Spleen (tissue), 13 donors: Measurements from ENCODE around the gene JARID2. TPM values are rescaled to one million over a fixed set of nuclear protein-coding genes. Genes with fewer than 3 reads are reported as not detected.

Experiments
- DNase-seq: peaks from one replicate; pipeline ENCODE4 v3.0.0-alpha.2; 2020
- H3K27ac ChIP-seq, 8 donors: fragments of 200-600 bp; sonication (generic) in 7 of 8; 1 replicate in 4 of 8; 2 replicates in 4 of 8; pipeline versions ENCODE4 v1.5.0 to v1.8.0; 2016 to 2021; ENCODE audit warnings: inconsistent platforms in 4 of 8, mild to moderate bottlenecking in 4 of 8, moderate library complexity in 1 of 8
- H3K27me3 ChIP-seq, 7 donors: fragments of 200-600 bp; sonication (generic) in 6 of 7; replicated peaks in 1 of 7; 1 replicate in 4 of 7; 2 replicates in 3 of 7; pipeline versions ENCODE4 v1.5.0 to v1.8.0; 2016 to 2021; ENCODE audit warnings: inconsistent platforms in 3 of 7, mild to moderate bottlenecking in 1 of 7
- H3K36me3 ChIP-seq, 6 donors: fragments of 200-600 bp; sonication (generic) in 5 of 6; 1 replicate in 4 of 6; 2 replicates in 2 of 6; pipeline versions ENCODE4 v1.5.0 to v1.8.0; 2016 to 2021; ENCODE audit warnings: inconsistent platforms in 2 of 6
- H3K4me1 ChIP-seq, 6 donors: fragments of 200-600 bp; sonication (generic) in 5 of 6; 1 replicate in 3 of 6; 2 replicates in 3 of 6; pipeline versions ENCODE4 v1.5.0 to v1.8.0; 2016 to 2021; ENCODE audit warnings: inconsistent platforms in 3 of 6
- H3K4me3 ChIP-seq, 8 donors: fragments of 200-600 bp; sonication (generic) in 7 of 8; 1 replicate in 4 of 8; 2 replicates in 4 of 8; pipeline versions ENCODE4 v1.5.0 to v1.8.0; 2016 to 2021; ENCODE audit warnings: inconsistent platforms in 4 of 8, mild to moderate bottlenecking in 4 of 8, moderate library complexity in 2 of 8
- H3K9me3 ChIP-seq, 8 donors: fragments of 200-600 bp; sonication (generic) in 7 of 8; 1 replicate in 4 of 8; 2 replicates in 4 of 8; pipeline versions ENCODE4 v1.5.0 to v1.8.0; 2016 to 2021; ENCODE audit warnings: inconsistent platforms in 4 of 8
- CTCF ChIP-seq, 11 experiments: fragments of 200-600 bp in 7 of 11; fragments of 450-650 bp in 4 of 11; sonication (generic) in 4 of 11; IDR thresholded peaks in 8 of 11; conservative IDR thresholded peaks in 3 of 11; 1 replicate in 7 of 11; 2 replicates in 4 of 11; pipeline versions ENCODE4 v1.4.0 to v1.8.0; 2016 to 2021; ENCODE audit warnings: antibody characterized with exemption in 11 of 11, inconsistent platforms in 4 of 11, mild to moderate bottlenecking in 1 of 11
- POLR2A ChIP-seq, 3 donors: fragments of 450-650 bp; IDR thresholded peaks; one replicate each; pipeline ENCODE4 v1.5.1; 2017; ENCODE audit warnings: antibody characterized with exemption in 3 of 3, mild to moderate bottlenecking in 1 of 3
- POLR2AphosphoS5 ChIP-seq, 3 donors: sonication (generic); formaldehyde crosslinking; IDR thresholded peaks; one replicate each; pipeline ENCODE4 v1.5.1; 2017; ENCODE audit warnings: antibody characterized with exemption in 3 of 3
- WGBS, 5 donors: extraction: QIAGEN DNeasy Blood & Tissue Kit in 3 of 5; methylation state at CpG; one replicate each; pipeline versions ENCODE4 v1.1.5 to v1.1.7; 2013 to 2018; 5-methylcytosine and 5-hydroxymethylcytosine counted together
- intact Hi-C: fragments of 100-400 bp; cut with DNase I; formaldehyde crosslinking; loops from one replicate; pipeline ENCODE4 v1.15.0; 2023; ENCODE audit warnings: low total_unique reads
- long read RNA-seq, 2 donors: transcript quantifications; one replicate each; lab custom pipeline, GENCODE V29; 2026
- polyA plus RNA-seq, 3 donors: library from polyadenylated mRNA; stranded (reverse); fragments of 200-250 nt; gene quantifications; one replicate each; pipeline ENCODE4 v1.2.1, GENCODE V29; 2013
- total RNA-seq, 7 donors: library from RNA; depleted of rRNA in 3 of 7; stranded (reverse); fragments of >200 nt in 3 of 7; fragmentation: NEBNext Ultra II Directional in 4 of 7; extraction: Animal tissue kit (Norgen Biotek cat#: 25700) in 4 of 7; gene quantifications; one replicate each; pipeline versions ENCODE4 v1.1.0 to v1.2.1, GENCODE V29; 2016 to 2021
- donor health status: healthy with polysubstance abuse.
- donor health status: DM: no; HTN: no; CAD: no; lungs with moderate emphysema.
- donor health status: DM: no; HTN: no; CAD: no.
- donor health status: Bipolar disorder and iron deficiency.
- donor health status: healthy.
- donor health status: DM: no; HTN: no; CAD: no.
- donor health status: DM: yes; HTN: yes; CAD: no.

Gene JARID2
- total RNA-seq (10 to 100 TPM; 18.6 to 27.1 (median 22.0) TPM), polyA plus RNA-seq (1 to 10 TPM; 4.4 to 5.6 (median 5.3) TPM)
- long read RNA-seq, donor 1, partial matches to known transcripts: 7 of 7 reads
- long read RNA-seq, donor 1, other reads (novel, unspliced or antisense): 0 of 7 reads
- long read RNA-seq, donor 2, partial matches to known transcripts: 13 of 13 reads
- long read RNA-seq, donor 2, other reads (novel, unspliced or antisense): 0 of 13 reads

DNA sequence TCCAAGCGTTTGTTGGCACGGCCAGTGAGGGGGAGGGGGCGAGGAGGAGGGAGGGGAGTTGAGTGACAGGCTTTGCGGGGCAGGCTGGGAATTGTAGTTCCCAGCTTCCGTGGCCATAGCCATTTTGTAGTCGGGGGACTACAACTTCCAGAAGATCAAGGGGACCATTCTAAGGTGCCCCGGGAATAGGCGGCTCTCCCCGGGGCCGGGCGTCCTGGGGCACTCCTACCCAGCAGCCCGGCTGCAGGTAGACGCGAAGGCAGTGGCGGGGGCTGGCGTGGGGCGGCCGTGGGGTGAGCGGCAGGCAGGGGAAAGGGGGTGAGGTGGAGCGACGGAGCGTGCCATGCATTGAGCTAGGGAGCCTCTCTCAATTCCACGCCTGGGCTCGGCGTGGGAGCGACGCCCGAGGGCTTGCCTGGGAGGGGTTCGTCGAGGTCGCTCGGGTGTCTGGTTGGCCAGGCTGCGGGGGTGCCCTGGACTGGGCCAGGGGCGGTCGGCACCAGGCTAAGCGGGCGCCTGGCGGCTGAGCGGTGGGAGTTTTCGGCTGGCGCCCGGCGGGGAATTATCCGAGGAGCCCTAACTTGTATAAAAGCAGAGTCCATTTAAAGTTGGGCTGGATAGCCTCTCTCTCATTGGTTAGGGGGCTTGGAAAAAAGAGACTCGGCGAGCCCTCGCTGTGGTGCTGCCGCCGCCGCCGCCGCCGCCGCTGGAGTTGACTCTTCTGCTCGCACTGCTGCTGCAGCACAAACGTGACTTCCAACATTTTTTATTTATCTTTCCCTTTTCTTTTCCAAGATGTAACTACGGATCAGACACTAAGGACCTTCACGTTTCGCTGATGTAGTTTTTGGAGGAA, at the start of gene JARID2:
TSS of gene JARID2 (plus strand) at position 709 of the 856 bp plus-strand sequence. CDS start 471 bp downstream, outside the sequence.
- H3K27me3 ChIP-seq: no peaks in the 10 kb centered on the region
- peak; percentile 99 for DNase-seq
- intact Hi-C loops: no loop called here
- TF ChIP-seq CTCF (IDR thresholded peaks at IDR 0.05 in 8 of 11, conservative IDR thresholded peaks at IDR 0.05 in 3 of 11) (peak in 4 of 11 experiments; percentile 13 to 38 (median 23)), POLR2A (IDR thresholded peaks at IDR 0.05) (peak in 1 of 3 donors; percentile 96), POLR2AphosphoS5 (IDR thresholded peaks at IDR 0.05) (peak; percentile 96 to 99 (median 98))
- H3K9me3 ChIP-seq: no peaks in the 10 kb centered on the region
- peak within 1 kb of the TSS; percentile 92 to 99 (median 98) for H3K27ac ChIP-seq
- H3K4me1 ChIP-seq: peaks cover 3 to 56% (median 43%) of the 10 kb centered on the region in 6 donors
- H3K36me3 ChIP-seq: no peaks in the 10 kb centered on the region
- WGBS, 5 donors: 0 to 1% (median 0%) methylated on average over 56 to 59 of the region's 59 CpGs
- H3K4me3 ChIP-seq: peak within 1 kb of the TSS; percentile 69 to 95 (median 90)

DNA sequence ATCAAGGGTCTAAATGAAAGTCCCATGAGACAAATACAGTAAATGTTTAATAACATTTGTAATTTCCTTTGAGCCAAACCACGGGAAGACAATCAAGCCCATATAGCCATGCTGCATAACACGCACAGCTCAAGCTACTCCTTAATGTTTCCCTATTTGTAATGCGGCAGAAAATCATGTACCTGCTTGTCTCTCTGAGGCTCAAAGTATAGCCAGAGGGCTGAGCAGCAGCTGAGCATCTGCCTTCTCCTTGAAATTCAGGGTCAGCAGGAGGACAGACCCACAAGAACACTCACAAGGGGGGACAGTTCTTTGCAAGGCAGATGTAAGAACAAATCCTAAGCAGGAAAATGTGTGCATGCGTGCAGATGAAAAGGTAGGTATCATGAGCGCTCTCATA, 45.8 kb upstream of the JARID2 start:
- TF ChIP-seq CTCF (IDR thresholded peaks at IDR 0.05 in 8 of 11, conservative IDR thresholded peaks at IDR 0.05 in 3 of 11): no peak
- TF ChIP-seq POLR2AphosphoS5 (IDR thresholded peaks at IDR 0.05): no peak
- TF ChIP-seq POLR2A (IDR thresholded peaks at IDR 0.05): no peak
- Histone ChIP-seq H3K4me1 (no peaks in the 10 kb centered on the region), H3K27me3 (no peaks in the 10 kb centered on the region), H3K9me3 (no peaks in the 10 kb centered on the region), H3K4me3 (no peak overlapping the region), H3K27ac (no peak overlapping the region), H3K36me3 (no peaks in the 10 kb centered on the region)
- DNase-seq: no peak
- 90 to 94% (median 91%) methylated on average over 5 of the region's 5 CpGs for WGBS, 5 donors
- intact Hi-C loops: no loop called here

- Histone ChIP-seq H3K27ac (no peak overlapping the region), H3K4me3 (no peak overlapping the region), H3K36me3 (no peaks in the 10 kb centered on the region), H3K4me1 (peaks cover 0 to 6% (median 0%) of the 10 kb centered on the region in 6 donors), H3K9me3 (no peaks in the 10 kb centered on the region), H3K27me3 (no peaks in the 10 kb centered on the region)
- no peak for DNase-seq
- no peak for TF ChIP-seq POLR2AphosphoS5 (IDR thresholded peaks at IDR 0.05)
- TF ChIP-seq CTCF (IDR thresholded peaks at IDR 0.05 in 8 of 11, conservative IDR thresholded peaks at IDR 0.05 in 3 of 11): no peak
- TF ChIP-seq POLR2A (IDR thresholded peaks at IDR 0.05): no peak
- intact Hi-C loops: no loop called here
- WGBS, 5 donors: 95 to 99% (median 96%) methylated on average over 4 of the region's 4 CpGs
Measured at GRCh38 chr6:15205321-15205720, 40.5 kb upstream of the JARID2 start.

DNA sequence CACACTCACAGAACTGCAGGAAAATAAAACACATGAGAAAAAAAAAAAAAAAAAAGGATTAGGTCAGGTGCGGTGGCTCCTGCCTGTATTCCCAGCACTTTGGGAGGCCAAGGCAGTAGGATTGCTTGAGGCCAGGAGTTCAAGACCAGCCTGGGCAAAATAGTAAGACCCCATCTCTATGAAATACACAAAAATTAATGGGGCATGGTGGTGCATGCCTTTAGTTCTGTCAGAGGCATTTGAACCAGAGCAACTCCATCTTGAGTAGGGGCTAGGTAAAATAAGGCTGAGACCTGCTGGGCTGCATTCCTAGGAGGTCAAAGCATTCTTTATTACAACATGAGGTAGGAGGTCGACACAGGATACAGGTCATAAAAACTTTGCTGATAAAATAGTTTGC, 39.0 kb upstream of the JARID2 start:
- no peak for DNase-seq
- WGBS, 5 donors: 83 to 94% (median 89%) methylated on average over 2 of the region's 2 CpGs
- Histone ChIP-seq H3K27ac (no peak overlapping the region), H3K4me3 (no peak overlapping the region), H3K4me1 (peaks cover 0 to 6% (median 0%) of the 10 kb centered on the region in 6 donors), H3K36me3 (no peaks in the 10 kb centered on the region), H3K9me3 (no peaks in the 10 kb centered on the region), H3K27me3 (no peaks in the 10 kb centered on the region)
- intact Hi-C loops: no loop called here
- TF ChIP-seq POLR2AphosphoS5 (IDR thresholded peaks at IDR 0.05) (no peak), POLR2A (IDR thresholded peaks at IDR 0.05) (no peak), CTCF (IDR thresholded peaks at IDR 0.05 in 8 of 11, conservative IDR thresholded peaks at IDR 0.05 in 3 of 11) (no peak)
